ENCODE data around the gene SPPL3.

The SPPL3 gene

DNA sequence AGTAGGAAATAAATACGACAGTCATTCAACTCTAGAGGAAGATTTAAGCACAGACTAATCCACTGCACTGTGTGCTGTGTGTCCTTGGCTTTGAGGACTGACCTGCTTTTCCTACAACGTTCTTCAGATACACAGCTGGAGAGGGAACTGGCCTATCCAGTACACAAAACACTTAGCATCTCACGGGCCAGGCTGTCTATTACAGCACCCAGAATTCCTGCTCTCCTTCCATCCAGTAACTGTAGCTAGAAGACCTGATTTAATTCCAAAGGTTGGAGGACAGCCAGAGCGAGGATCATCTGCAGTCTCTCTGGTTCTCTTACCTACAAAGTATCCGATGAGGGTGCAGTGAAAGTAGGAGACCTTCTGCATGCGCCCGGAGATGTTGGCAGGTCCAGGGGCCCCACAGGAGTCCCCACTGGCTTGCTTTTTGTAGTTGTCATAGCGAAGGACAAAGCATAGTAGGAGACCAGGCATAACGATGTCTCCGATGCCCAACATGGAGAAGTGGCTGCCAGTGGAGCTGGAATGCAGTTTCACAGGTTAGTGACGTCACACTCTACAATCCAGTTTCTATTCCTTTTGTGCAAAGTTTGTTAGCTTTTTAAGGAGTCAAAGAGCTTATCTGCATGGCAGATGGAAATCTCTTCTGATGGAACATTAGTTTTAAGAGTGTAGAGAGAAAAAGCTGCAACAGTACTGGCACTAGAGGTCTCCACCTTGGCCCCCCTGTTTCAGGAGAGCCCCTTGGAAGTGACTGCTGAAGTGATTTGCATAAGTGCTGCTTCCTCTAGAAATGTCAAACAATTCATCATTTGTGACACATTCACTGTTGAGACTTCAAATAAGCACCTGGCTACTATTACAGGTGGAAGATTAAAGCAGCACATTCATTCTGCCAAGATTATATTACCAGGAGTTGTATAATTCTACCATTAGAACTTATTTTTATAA is 136.8 kb downstream of the SPPL3 start:
- DNase-seq = no peak

DNA sequence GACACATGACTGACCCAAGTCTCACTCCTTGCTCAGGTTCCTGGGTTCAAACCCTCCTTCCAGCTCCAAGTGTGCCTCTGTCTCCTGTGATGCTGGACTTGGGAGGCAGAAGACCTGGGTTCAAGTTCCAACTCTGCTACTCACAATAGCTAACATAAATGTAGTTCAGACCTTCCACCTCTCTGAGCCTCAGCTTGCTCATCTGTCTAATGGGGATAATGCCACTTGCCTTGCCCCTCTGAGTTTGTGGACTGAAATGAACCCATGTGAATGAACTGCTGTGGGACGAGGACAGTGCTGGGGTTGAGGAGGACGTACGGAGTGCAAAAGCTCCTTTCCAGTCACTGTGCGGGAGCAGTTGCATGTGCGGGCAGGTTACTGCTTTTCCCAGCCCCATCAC is 137.6 kb downstream of the SPPL3 start:
- DNase-seq = no peak

DNA sequence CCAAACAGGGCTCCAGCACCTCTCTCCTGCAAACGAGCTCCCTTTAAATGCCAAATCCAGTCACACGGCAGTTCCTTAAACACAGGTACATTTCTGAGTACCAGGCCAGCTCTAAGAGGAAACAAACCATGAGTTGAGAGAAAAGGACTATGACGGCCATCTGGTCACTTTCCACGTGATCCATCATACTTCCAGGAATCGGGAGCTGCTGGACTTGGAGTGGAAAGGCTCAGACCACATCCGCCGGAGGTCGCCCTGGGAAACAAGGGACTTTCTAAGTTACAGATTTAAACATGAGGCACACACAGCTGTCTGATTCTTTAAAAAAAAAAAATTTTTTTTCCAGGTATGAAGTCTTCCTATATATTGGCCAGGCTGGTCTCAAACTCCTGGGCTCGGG is 139.3 kb downstream of the SPPL3 start:
- DNase-seq = no peak

DNA sequence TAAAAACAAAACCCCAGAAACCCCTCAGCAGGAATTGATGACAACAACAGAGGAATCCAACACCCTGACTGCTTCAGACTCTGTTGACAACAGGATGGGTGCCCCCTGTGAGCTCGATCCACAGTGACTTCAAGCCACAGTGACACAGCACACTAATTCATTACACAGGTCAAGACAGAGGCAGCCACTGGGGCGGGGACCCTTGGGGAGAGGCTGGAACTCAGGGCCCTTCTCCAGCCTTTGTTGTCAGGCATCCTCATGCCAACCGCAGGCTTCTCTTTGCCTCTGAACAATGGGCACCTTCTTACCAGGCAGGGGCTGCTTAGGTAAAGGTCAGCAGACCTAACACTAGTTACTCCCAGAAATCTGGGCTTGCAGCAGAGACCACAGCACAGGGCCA is 140.9 kb downstream of the SPPL3 start:
- DNase-seq = no peak

DNA sequence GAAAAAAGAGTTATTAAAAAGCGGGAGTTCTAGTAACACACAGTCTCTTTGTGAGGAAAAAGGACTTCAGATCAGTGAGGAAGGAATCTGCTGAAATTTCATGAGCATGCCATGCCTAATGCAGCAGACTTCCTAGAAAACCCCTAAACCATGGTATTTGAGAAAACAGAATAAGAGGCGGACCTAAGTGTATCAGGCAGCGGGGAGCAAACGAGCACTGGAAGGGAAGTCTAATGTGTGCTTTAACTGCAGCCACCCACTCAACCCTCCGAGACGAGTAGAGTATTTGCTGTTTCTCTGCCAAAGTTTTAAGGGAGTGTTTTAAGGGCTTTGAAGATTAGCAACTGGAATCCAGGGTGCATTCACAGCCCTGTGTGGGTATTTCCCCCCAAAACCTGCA is 142.1 kb downstream of the SPPL3 start:
- DNase-seq = no peak

DNA sequence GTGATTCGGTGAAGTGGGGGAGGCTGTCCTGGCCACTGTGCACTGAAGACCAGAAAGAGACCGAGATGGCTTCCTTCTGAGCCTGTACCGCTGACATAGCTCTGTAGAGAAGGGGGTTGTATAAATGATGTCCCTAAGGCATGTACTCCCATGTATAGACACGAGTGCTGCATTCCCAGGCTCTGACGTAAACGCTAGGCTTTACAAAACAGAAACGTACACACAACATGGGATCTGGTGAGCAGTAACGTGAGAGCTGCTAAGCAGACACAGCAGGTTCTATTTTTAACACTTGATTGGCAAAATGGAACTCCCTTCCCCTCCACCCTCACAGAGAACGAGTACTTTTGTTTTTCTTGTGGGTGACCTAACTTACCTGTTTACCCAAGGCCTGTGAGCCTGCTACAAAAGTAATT is 142.6 kb downstream of the SPPL3 start:
- DNase-seq = no peak

DNA sequence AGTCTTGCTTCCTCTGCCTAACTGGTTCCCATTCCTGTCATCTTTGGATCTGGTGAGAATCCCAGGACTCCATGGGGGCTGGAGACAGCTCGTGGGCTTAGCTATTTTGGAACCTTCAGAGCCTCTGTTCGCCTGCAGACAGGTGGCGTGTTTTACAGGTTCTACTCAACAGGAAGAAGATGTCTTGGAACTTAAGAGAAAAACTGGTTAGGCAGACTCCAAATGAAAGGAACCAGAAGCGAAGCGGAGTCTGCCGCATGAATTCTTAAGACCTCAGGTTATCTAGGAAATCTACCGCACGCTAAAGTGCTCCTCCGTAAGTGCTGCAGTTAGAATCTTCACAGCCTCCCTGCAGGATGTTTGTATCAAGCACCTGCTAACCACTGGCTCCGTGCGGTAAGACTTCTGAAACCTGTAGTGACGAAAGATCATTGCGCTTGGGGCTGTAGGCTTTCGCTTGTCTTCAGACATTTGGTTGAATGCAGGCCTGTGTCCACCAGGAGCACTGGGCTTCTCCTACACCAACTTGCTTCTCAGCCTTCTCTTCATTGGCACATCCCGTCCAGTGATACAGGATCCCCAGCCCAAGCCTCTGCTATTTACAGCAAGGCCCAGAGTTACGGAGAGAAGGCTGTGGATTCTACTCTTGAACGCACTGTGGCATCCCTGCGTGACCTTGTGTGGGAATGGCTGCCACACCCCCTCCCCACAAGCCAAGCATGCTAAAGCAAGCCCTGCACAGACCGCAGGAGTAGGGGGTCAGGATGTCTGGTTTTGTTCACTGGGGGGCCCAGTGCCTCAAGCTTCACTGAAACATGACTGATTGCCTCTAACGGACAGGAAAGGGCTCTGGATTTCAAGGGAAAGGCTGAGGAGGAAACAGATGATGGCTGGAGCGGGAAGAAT is 143.6 kb downstream of the SPPL3 start:
- DNase-seq = no peak

DNA sequence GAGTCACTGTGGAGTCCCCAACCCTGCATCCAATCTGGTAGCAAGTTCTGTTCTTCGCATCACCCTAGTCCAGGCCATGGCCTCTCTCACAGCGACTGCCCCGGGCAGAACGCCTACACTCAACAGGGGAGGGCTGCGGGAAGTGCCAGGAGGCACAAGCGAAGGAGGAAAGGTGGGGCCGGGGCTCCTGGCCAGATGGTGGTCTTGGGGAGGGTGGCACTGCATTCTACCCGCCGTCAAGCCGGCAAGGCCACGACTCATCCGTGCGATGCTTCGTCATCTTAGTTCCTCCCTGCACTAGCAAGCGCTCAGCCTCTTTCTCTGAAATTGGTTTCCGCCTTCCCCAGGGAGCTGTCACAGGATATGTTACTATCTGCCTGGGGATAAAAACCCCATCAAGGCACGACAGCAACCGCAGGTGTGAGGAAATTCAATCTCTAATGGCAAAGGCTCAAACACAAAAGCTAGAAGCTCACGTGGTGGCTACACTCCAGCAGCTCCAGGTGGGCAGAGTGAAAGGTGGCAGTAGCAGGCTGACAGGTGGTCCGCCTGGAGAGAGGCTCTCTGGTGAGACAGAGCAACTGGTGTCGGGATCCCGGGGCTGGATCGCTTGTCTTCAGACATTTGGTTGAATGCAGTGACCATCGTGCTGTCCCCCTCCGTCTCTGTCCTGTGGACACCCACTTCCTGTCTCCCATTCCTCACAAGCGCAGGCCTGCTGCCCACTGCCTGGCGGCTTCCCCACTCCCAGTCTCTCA is 144.4 kb downstream of the SPPL3 start:
- DNase-seq = no peak

DNA sequence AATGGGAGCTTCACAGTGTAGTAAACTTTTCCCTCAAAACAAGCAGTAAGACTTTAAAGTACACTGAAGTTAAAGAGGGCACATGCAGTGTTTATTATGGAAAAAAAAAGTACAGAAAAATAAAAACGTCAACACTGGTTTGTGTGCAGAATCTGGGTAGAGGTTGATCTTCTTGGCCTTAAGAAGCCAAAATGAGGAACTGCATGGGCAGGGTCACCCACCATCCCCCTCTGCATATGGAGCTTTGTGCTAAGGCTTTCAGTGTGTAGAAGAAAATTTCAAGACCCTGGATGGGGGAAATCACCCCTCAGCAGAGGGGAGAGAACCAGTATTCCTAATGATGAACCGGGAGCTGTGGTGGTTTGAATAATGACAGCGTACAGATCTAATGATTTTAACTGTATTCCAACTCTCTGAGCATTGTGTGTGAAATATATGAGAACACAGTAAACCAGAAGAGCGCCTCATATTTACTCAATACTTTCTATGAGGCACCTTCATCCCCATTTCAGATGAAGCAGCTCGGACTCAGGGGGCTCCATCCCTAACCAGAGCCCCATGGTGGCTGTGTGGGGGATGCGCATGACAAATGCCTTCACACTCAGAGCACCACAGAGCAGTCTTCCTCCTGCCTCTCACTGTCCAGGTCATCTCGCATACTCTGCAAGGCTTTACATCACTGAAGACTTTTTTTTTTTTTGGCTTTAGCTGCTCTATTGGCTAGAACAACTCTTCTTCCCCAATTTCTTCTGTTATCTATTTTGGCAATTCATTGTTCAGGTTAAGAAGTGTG is 145.2 kb downstream of the SPPL3 start:
- no peak for DNase-seq

DNA sequence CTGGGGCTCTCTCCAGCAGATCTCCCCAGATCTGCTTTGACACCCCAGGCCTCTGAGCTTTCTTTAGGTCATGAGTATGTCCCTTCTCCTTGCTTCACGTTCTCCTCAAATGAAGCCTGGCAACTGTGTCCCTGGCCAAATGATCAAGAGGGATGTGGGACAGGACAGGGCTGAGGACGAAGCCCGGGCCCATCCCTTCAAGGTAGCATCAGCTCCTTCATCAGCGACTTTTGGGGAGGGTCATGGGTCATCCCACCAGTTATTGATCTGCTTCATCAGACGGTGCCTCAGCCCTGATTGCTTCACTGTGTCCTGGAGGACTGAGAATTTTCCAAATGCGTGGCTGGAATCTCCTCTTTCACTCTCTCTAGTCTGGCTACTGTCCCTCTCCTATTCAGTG is 146.2 kb downstream of the SPPL3 start:
- no peak for DNase-seq

DNA sequence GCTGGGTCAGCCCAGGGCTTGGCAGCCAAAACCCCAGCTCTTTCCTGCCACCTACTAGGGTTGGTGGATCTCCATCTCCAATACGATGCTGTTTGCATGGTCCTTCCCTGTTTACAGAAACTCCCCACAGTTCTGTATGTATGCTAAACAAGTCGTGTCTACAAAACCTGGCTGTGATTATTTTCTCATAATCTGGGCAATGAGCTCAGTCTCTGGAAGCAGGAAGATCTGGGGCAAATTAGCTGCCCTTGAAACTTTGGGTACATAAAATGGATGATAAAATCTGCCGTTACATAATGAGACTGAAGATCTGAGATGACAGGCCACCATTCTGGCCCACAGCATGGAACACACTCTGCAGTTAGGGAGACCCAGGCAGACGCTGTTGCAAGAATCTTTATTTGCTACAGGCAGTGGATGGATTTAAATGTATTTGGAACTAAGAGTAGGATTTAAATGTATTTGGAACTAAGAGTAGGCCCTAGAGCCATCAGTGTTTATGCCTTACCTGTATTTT is 146.9 kb downstream of the SPPL3 start:
- DNase-seq = no peak

DNA sequence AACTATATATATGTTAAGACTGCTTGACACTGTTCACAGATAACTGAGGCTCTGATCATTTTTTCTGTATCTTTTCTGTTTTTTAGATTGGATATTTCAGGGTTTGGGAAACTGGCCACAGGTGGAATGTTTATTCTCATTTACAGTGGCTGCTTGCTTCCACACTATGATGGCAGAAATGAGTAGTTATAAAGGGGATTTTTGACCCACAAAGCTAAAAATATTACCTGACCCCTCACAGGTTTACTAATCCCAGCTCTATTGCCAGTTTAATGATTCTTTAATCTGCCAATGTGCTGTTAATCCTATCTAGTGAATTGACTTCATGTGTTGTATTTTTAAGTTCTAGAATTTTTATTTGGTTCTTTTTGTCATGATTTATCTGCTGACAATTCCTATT is 148.9 kb downstream of the SPPL3 start:
- DNase-seq = no peak

DNA sequence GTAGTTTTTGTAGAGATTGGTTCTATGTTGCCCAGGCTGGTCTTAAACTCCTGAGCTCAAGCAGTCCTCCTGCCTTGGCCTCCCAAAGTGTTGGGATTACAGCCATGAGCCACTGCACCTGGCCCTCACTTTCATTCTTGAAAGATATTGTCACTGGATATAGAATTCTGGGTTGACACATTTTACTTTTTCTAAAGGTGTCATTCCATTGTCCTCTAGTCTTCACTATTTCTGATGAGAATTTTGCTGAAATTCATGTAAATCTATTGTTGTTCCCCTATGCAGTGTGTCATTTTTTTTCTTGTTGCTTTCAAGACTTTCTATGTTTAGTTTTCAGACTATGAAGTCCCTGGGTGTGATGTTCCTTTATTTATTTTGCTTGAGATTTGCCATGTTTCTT is 149.4 kb downstream of the SPPL3 start:
- no peak for DNase-seq

DNA sequence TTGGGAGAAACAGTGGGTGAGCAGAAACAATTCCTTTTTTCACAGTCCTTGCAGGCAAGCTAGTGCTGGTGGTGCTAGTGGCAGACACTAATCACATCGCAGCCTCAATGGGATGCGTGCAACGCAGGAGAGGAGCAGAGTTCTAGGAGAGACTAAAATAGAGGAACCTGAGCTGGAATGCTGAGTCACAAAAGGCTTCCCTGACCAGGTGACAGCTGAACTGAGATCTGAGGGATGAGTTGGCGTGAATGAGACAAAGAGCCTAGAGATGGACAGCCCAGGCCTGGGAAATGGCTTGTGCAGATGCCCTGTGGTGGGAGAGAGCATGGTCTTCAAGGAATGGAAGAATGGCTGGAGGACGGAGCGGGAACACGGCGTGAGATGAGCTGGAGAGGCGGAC is 152.8 kb downstream of the SPPL3 start:
- no peak for DNase-seq

DNA sequence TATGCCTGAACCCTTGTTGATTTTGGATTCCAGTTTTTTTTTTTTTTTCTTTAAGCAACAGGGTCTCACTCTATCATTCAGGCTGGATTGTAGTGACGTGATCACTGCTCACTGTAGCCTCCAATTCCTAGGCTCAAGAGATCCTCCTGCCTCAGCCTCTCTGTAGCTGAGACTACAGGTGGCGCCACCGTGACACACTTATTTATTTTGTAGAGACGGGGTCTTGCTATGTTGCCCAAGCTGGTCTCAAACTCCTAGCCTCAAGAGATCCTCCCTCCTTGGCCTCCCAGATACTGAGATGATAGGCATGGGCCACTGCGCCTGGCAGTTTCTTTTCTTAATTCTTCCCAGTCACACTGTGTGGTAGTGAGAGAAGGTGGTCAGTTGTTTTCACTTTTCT is 153.4 kb downstream of the SPPL3 start:
- DNase-seq = no peak

DNA sequence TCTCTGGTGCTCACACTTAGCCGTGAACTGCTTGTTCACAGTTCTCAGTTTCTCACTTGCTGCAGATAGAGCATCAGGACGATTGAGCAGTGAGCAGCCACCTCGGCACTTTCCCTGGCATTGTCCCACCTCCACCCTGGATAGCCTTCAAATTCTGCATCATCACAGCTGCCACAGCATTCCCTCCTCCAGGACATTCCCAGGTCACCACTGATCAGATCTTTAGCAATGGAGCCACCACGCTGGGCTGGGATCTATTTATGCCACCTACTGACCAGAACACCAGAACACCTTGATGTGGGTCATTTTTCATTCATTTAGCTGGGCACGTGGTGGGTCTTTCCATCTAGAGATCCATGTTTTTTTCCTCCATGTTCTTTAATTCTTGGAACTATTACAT is 154.9 kb downstream of the SPPL3 start:
- DNase-seq = no peak

DNA sequence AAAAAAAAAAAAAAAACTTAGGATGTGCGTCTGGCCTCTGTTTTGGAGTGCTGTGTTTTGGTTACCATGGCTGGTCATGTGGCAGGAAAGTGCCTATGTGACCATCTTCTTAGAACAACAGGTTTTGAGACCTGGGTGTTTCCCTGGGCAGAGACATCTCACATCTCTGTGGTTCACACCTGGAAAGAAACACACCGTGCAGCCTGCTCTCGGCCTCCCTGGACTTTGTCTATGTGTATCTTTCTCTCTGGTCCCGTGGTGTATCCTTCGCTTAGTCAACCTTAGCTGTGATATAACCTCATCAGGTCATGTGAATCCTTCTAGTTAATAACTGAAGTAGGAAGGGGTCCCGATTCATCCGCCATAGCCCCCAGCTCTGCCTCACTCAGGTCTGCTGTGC is 155.9 kb downstream of the SPPL3 start:
- DNase-seq = no peak

DNA sequence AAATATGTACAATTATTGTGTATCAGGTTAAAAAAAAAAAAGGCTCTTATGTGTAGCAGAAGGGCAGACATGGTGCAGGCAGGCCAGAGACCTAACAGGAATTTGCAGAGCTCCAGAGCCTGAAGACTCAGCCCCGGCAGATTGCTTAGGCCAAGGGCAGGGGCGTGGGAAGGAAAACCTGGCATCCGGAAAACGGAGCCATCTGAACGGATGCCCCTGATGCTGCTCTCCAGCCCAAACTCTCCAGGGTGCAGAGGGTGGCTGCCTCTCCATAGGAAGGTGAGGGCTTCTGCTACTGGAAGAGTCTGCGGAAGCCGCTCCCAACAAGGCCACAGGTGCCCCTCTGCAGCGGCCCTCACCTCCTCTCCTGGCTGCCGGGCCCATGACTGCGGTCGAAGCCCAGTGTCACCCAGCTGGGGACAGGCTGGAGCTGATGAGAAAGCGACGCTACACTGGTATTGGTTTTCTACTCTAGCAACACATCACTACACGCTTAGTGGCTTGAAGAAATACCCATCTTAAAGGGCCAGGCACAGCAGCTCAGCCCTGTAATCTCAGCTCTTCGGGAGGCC is 159.2 kb downstream of the SPPL3 start:
- no peak for DNase-seq

DNA sequence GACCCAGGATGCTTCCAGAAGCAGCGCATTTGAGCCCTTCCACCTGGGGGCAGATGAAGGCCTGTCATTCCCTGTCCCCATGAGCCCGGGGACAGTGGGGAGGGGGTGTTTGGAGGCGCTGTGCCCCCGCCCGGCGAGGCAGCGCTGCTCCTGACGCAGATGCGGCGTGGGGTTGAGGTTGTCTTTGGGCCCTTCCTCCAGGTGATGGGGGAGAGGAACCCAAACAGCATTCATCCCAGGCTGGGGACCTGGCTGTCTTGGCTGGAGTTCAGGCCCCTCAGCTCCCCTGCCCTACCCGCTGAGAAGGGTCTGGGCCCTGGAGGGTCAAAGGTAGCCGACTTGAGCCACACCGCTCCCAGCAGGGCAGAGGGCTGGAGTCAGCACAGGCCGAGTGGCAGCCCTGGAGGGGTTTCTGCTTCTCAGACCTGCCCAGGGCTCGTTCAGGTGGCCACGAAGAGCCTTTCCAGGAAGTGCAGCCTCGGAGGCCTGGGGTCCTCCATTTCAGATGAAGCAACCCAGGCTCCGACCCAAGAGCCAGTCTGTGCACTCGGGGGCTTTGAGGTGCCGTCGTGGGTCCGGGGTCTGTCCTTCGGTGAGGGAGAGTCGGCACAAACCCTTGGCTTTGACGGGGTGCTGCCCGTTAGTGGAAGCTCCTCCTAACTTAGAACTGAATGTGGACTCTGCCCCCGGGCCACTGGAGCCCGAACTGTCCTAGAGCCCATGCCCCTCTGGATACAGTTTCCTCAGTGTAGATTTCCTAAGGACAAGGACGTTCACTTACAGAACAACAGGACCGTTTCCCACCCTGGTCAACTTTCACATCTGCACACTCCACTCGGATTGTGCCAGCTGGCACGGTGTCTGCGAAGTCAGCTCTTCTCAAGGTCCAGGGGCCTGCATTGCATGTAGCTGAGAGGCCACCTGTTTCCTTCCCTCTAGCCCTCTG is 162.4 kb downstream of the SPPL3 start:
- DNase-seq = no peak

DNA sequence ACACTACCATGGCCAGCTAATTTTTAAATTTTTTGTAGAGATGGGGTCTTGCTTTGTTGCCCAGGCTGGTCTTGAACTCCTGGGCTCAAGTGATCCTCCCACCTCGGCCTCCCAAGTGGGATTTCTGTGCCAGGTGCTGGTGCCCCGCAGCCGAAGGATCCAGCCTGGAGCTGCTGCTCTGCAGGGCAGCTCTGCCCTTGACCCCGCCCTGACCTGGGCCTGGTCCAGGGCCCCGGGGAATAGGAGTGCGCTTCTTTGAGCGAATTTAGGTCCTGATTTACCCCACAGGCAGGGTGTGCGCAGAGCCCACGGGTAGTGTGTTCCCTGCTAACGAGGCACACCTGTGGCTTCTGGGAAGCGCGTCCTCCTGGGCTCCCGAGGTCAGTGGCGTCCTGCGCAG is 163.3 kb downstream of the SPPL3 start:
- DNase-seq = no peak

All from suppressor macrophage treated with lipopolysaccharide for 4 hours (primary cell).